ENCODE data around the gene TEC. TPM values are rescaled to one million over a fixed set of nuclear protein-coding genes. Genes with fewer than 3 reads are reported as not detected.

TEC gene
- total and polyA plus RNA-seq, 2 of the 8 experiments (the other 6 are each of a cell fraction or from before 2014, with no cell fraction given), result 0.73 to 1.8 TPM

DNA sequence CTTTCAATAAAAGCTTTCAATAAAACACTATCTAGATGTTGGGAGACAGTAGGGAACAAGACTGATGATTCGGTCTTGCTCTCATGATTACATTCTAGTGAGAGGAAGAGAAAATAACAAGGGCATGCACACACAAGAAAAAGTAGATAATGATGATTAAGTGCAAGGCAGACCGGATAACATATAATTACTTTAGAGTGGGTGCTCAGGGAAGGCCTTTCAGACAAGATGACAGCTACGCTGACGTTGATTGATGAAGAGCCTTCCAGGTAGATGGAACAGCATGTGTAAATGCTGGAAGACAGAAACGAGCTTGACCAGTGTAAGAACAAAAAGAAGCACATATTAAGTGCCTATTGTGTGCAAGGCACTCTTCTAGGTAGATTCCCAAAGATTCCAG, 179.0 kb downstream of the TEC start:
- Histone ChIP-seq H2BK20ac (ENCODE audit: low read length) (no peak overlapping the region), H2BK120ac (replicated peaks; ENCODE audit: low read depth, low read length) (no peak overlapping the region), H2BK15ac (ENCODE audit: low read length) (no peak overlapping the region), H4K5ac (ENCODE audit: insufficient read length, low read depth, low read length) (no peak overlapping the region), H3K4me2 (ENCODE audit: insufficient read depth in 1 of 2, low read depth in 2 of 2, low read length in 2 of 2) (no peak overlapping the region), H3K18ac (ENCODE audit: extremely low read depth, low read length) (no peak overlapping the region), H3K9me3 (ENCODE audit: insufficient read depth in 2 of 2, low read depth in 1 of 2, low read length in 1 of 2) (no peaks in the 10 kb centered on the region), H3K23ac (ENCODE audit: insufficient read length) (no peak overlapping the region), H3K14ac (ENCODE audit: insufficient read length) (no peak overlapping the region), H3K4me1 (replicated peaks in 1 of 4; ENCODE audit: control insufficient read depth in 3 of 4, insufficient read depth in 4 of 4, low read length in 3 of 4) (no peaks in the 10 kb centered on the region), H3K79me2 (ENCODE audit: control insufficient read depth in 1 of 2, insufficient read depth in 2 of 2, low read length in 2 of 2) (no peaks in the 10 kb centered on the region), H3K79me1 (ENCODE audit: low read depth, low read length) (no peaks in the 10 kb centered on the region), H4K91ac (replicated peaks; ENCODE audit: insufficient read length, low read length) (no peak overlapping the region), H2AFZ (ENCODE audit: low read length) (no peak overlapping the region), H3K23me2 (ENCODE audit: low read depth, low read length) (no peaks in the 10 kb centered on the region), H4K8ac (ENCODE audit: extremely low read depth, insufficient read depth, low read length) (no peak overlapping the region), H3K36me3 (ENCODE audit: control insufficient read depth in 2 of 4, insufficient read depth in 4 of 4, low read length in 3 of 4) (no peaks in the 10 kb centered on the region), H4K20me1 (replicated peaks in 1 of 2; ENCODE audit: control insufficient read depth in 1 of 2, insufficient read depth in 2 of 2, low read length in 2 of 2) (no peaks in the 10 kb centered on the region), H2BK12ac (ENCODE audit: low read depth, low read length) (no peak overlapping the region), H2AK5ac (ENCODE audit: low read depth, low read length) (no peak overlapping the region), H3K9ac (replicated peaks in 1 of 4; ENCODE audit: extremely low read depth in 1 of 4, low read depth in 3 of 4, low read length in 3 of 4) (no peak overlapping the region), H3K4ac (replicated peaks; ENCODE audit: insufficient read length, low read depth, low read length) (no peak overlapping the region), H3K4me3 (ENCODE audit: extremely low read depth in 1 of 4, insufficient read depth in 2 of 4, low read depth in 3 of 4, low read length in 4 of 4) (no peak overlapping the region), H3K56ac (replicated peaks; ENCODE audit: insufficient read length, low read depth, low read length) (no peak overlapping the region), H3K27ac (ENCODE audit: low read depth, low read length) (no peak overlapping the region), H2BK5ac (ENCODE audit: low read depth, low read length) (no peak overlapping the region), H3K27me3 (replicated peaks in 1 of 4; ENCODE audit: control insufficient read depth in 3 of 4, extremely low read depth in 1 of 4, insufficient read depth in 3 of 4, low read length in 3 of 4) (no peaks in the 10 kb centered on the region)
- ChIA-PET POLR2A (ENCODE audit: partially characterized antibody) (no interaction called here), CTCF (ENCODE audit: partially characterized antibody) (interaction anchor here (0.9 to 2.2 kb wide), 5 partner anchors 18 to 386 kb away, joined by 3 to 11 read pairs (median 4); no protein-coding TSS in a partner anchor)
- FAIRE-seq (no peak), DNase-seq (ENCODE audit: low read depth in 1 of 2, low spot score in 2 of 2) (no peak)
- TF ChIP-seq FOSL1 (IDR thresholded peaks at IDR 0.05; ENCODE audit: insufficient read depth, low read depth, low read length) (no peak), POLR2AphosphoS5 (IDR thresholded peaks at IDR 0.05; ENCODE audit: low read depth, low read length) (no peak), TBP (IDR thresholded peaks at IDR 0.05; ENCODE audit: low read depth, low read length) (no peak), CTCF (IDR thresholded peaks at IDR 0.05; ENCODE audit: control extremely low read depth in 1 of 3, insufficient read depth in 1 of 3, low read depth in 1 of 3, low read length in 3 of 3) (no peak), ZNF274 (IDR thresholded peaks at IDR 0.05; ENCODE audit: borderline replicate concordance, extremely low read depth, low read length) (no peak), TEAD4 (IDR thresholded peaks at IDR 0.05; ENCODE audit: low read depth, low read length) (no peak), HDAC6 (IDR thresholded peaks at IDR 0.05; ENCODE audit: low read depth, low read length) (no peak), ASH2L (IDR thresholded peaks at IDR 0.05; ENCODE audit: low read length) (no peak), SAP30 (IDR thresholded peaks at IDR 0.05; ENCODE audit: insufficient read depth, insufficient replicate concordance, low read length) (no peak)
- TF ChIP-seq, protein P1, sequence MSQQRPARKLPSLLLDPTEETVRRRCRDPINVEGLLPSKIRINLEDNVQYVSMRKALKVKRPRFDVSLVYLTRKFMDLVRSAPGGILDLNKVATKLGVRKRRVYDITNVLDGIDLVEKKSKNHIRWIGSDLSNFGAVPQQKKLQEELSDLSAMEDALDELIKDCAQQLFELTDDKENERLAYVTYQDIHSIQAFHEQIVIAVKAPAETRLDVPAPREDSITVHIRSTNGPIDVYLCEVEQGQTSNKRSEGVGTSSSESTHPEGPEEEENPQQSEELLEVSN (IDR thresholded peaks at IDR 0.05), result no peak
- WGBS, 2 experiments (ENCODE audit: extremely low coverage in 1 of 2, insufficient coverage in 1 of 2, insufficient read length in 1 of 2, insufficient replicate concordance in 2 of 2, low coverage in 1 of 2, low lambda C conversion rate in 2 of 2, missing lambda C conversion rate in 1 of 2), result 85% methylated on average over 5 of the region's 5 CpGs; no CpG with 5 or more reads in 1 of the 2 experiments

Measured in H1 (cell line).